ENCODE results near the gene TNXB. TPM values are rescaled to one million over a fixed set of nuclear protein-coding genes. Genes with fewer than 3 reads are reported as not detected.
A peak's percentile ranks its signal among the peaks of the same experiment; 100 is the strongest.
"Not testable (repeated sequence)": the region's sequence is repeated elsewhere in the genome, so short reads cannot be mapped to it uniquely, and the experiment has no call there.

Gene TNXB
- total RNA-seq (2014; rRNA removed), result under 0.01 and 0.06 TPM in 2 replicates
- 0.09 TPM for polyA plus RNA-seq (2012)

DNA sequence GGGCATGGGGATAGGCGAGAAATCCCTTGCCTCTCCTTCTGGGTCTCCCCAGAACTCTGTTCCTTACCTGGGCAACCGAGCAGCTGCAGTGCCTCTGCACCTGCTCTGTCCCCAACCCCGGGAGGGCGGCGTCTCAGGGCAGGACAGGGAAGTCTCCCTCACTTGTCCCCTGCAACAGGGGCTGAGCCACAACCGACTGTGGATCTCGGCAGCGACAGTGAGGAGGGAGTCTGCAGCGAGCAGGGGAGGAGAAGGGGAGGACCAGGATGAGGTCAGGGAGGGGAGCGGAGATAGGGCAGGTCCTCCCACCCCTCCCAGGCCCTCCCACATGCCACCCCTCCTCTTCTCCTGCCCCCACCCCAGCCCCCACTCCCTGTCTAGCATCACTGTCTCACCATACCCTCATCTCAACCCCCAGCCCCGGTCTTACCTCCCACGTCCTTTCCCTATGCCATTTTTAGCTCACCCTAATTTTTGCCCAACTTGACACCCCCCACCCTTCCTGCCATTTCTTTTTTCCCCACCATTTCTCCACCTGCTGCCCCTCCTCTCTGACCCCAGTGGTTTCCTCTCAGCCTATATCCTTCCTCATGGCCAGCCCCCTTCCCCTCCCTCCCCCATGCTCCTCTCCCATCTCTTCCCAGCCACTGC is at the start of gene TNXB:
TNXB (minus strand) TSS at position 225 of the 651 bp plus-strand sequence. CDS start 11,140 bp downstream, outside the sequence.
- DNase-seq (ENCODE audit: low read depth), result no peak

GRCh38 chr6:32158052-32158451 is 48.9 kb upstream of the TNXB start:
- DNase-seq (ENCODE audit: low read depth), result no peak

DNA sequence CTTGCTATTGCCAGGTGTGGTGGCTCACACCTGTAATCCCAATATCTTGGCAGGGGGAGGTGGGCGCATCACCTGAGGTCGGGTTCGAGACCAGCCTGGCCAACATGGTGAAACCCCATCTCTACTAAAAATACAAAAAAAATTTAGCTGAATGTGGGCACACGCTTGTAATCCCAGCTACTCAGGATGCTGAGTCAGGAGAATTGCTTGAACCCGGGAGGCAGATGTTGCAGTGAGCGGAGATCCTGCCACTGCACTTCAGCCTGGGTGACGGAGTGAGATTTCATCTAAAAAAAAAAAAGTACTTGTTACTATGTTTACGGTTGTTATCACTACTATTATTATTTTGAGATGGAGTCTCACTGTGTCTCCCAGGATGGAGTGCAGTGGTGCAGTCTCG is 47.8 kb upstream of the TNXB start:
- DNase-seq (ENCODE audit: low read depth), result no peak

DNA sequence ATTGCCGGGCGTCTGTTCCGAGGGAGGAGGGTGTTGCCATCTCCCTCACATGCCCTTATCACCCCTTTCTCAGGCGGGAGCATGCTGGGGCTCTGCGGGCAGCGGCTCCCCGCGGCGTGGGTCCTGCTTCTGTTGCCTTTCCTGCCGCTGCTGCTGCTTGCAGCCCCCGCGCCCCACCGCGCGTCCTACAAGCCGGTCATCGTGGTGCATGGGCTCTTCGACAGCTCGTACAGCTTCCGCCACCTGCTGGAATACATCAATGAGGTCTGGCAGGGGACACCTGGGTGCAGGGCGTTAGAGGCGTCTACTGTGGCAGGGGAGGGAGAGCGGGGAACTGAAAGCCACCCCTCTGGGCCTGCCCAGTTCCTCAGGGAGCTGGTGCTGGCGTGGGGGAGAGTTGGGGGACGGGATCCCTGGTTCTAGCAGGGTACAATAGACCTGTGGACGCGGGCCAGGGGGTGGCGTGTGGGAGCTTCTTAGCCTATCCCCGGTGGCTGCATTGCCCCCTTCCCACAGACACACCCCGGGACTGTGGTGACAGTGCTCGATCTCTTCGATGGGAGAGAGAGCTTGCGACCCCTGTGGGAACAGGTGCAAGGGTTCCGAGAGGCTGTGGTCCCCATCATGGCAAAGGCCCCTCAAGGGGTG is 45.5 kb upstream of the TNXB start:
- peak; percentile 67 for DNase-seq (ENCODE audit: low read depth)

- DNase-seq (ENCODE audit: low read depth), result peak; percentile 89
Observed at GRCh38 chr6:32153564-32154513, 44.7 kb upstream of the TNXB start, which contains the start of gene PPT2. TSS of gene PPT2 (plus strand) at chr6:32154141. CDS start at chr6:32154595, 454 bp downstream.

DNA sequence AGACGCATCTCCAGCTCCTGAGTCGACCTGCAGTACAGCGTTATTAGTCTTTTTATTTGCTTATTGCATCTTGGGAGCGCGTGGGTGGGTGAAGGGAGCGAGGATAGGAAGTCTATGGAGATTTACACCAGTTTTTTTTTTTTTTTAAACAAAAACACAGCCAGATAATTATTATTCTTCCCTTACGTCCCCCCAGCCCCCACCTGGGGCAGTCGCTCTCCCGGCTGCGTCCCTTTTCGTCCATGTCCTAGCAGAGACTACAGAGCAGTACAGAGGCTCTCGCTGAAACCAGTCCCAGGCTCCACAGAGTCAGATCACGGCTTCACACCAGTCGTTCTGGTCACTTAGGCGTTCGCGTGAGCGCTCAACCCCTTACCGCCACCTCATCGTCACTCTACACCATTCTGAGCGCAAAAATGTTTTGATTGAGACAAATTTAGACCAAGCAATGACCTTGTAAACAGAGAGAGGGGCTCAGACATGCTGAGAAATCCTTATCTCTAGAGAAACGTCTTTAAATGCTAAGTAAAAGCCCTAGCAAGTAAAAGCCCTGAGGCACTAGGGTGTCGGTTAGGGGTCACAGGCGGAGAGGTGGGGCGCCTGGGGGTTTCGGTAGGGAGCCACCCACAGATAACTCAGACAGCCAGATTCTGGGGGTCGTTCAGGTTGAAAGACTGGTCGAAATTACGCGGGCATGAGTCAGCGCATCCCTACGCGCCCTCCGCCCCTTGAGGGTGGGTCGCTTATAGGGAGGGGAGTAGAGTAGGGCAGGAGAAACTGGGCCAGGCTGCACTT is 43.8 kb upstream of the TNXB start:
- DNase-seq (ENCODE audit: low read depth), result no peak

DNA sequence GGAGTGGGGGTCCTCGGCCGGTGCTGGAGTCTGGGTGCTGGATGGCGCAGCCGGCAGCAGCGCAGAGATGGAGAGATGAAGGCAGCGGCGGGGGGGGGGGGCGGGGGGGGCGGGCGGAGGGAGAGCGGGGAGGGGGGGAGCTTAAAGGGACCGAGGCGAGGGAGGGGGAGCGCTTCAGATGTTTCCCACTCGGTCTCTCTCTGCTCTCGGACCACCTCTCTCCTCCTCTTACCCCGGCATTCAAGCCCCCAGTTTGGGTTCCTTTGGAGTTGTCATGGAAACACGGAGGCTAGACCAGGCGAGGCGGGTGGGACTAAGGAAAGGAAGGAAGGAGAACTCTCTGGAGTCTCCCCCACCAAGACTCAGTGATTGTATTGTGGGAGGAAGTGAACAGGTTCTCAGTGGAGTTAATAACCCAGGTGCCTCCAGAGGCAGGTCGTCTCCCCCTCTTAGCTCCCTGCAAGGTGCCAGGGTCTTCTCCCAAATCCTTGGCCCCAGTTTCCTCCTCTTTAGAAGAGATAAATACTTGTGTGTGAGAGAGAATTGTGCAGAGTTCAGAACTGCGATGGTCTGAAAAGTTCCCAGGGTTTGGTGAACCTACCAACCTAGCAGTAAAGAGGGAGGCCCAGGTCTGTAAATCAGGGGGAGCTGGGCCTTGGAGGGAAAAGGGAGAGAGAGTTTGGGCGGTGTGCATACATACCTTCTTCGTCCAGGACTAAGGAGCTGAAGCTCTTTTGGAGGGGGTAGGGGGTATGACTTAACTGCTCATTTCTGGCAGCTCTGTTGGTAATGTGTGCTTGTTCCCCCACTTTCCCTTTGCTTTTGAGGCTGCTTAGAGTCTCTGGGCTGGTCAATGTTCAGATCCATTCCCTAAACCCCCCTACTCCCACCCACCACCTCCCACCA is 43.0 kb upstream of the TNXB start, which contains the start of gene PRRT1:
PRRT1 (minus strand) TSS at position 77 of the 906 bp plus-strand sequence. CDS start 112 bp downstream, outside the sequence.
- DNase-seq (ENCODE audit: low read depth), result no peak

DNA sequence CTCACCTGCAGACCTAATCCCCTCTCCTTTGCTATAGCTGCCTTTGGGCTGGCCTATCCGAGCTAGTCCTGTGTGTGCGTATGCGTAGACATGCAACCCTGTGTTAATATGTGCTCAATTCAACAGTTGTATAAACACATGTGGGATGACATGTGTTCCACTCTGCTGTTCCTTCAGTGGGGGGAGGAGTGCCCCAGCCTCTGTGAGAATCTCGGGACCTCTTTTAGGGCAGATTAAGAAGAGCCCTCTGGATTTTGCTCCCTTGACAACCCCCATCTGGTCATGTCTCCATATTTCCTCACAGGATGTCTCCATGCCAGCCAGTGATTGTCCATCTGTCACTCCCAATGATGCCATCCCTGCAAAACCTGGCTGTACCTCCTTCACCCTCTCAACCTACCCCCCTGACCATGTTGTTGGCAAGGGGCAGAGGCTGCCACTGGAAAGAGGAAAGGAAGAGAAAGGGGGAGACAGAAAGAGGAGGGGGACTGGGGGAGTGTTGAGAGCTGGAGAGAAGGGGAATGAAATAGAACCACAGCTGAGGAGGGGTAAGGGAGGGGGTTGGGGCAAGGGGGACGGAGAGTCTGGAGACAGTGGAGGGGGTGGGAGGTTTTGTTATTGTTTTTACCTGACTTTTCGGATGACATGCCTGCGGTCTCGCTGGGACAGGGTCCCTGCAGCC is 42.2 kb upstream of the TNXB start:
- DNase-seq (ENCODE audit: low read depth), result no peak

DNA sequence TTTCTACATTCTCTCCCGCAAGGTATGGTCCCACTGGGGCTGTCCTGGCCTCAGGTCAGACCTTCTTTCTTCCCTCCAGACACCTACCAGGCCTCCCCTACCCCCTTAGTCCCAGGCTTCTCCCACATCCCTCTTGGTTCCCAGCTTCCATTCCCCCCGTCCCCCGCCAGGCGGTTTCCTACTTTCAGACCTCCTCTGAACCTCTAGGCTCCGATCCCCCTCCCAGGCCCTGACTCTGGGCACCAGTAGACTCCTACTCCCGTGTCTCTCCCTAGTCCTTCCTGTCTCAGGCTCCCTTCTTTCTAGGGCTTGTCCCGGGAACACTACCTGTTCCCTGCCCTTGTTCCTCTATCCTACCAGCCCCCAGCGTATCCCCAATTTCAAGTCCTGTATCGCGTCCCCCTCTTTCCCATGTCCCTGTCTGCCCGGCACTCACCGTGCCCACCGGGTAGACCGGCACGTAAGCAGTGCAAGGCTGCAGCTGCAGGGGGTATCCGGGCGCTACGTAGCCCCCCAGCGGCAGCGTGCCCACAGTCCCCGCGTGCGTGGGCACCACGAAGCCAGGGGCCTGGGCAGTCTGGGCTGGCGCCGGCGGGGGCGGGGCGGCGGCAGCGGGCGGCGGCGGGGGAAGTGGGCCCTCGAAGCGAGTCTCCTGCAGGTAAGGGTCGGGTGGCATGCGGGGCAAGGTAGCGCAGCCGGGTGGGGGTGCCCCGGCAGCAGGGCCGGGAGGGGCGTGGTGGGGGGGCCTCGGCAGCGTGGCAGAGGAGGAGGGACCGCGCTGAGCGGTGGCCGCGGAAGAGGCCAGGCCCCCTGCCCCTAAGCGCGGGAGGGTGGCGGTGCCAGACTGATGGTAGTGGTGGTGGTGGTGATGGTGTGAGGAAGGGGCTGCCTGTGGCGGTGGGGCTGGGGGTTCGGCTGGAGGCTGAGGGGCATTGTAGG is 41.1 kb upstream of the TNXB start:
- no peak for DNase-seq (ENCODE audit: low read depth)

- DNase-seq (ENCODE audit: low read depth), result no peak
Observed at GRCh38 chr6:32149092-32149755, 40.1 kb upstream of the TNXB start.

- DNase-seq (ENCODE audit: low read depth), result no peak
Observed at GRCh38 chr6:32148289-32149091, 39.4 kb upstream of the TNXB start.

- no peak for DNase-seq (ENCODE audit: low read depth)
Observed at GRCh38 chr6:32147401-32148132, 38.4 kb upstream of the TNXB start.

- DNase-seq (ENCODE audit: low read depth), result no peak
Observed at GRCh38 chr6:32146687-32147086, 37.5 kb upstream of the TNXB start.

DNA sequence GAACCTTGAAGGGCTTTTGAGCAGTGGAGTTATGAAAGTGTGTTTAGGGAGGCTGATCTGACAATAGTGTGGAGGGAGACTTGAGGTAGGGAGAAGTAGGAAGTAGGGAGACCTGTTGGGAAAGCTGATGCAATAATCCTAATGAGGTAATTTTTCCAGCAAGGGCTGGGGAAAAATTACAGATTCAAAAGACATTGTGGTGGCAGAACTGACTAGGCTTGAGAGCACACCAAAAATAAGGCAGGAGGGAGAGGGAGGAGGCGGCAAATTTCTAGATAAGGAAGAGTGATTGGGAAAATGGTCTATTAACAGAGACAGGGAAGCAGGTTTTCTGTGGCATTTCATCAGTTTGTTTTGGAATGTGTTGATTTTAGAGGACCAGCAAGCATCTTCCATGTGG is 37.1 kb upstream of the TNXB start:
- DNase-seq (ENCODE audit: low read depth), result no peak

DNA sequence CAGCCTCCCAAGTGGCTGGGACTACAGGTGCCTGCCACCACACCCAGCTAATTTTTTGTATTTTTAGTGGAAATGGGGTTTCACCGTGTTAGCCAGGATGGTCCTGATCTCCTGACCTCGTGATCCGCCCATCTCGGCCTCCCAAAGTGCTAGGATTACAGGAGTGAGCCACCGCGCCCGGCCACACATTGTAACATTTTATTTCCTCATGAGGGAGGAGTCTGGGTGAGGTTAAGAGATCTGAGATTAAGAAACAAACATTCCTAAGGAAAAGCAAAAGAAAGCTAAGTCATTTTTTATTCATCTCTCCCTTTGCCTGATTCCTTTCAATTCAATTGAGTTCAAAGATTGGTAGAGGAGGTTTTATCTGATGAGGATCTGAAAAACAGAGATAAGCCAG is 35.1 kb upstream of the TNXB start:
- DNase-seq (ENCODE audit: low read depth), result not testable (repeated sequence)

GRCh38 chr6:32140420-32141046 is 31.4 kb upstream of the TNXB start:
- DNase-seq (ENCODE audit: low read depth), result peak; percentile 37
